Measurements from ENCODE around the gene SMARCA1.

The SMARCA1 gene

GRCh38 chrX:129529685-129530281 lies 6.5 kb upstream of the SMARCA1 start:
- no peak for DNase-seq (ENCODE audit: low spot score)

- no peak for DNase-seq (ENCODE audit: low spot score)
These were observed 2.6 kb upstream of the SMARCA1 start for GRCh38 chrX:129525896-129526295.

GRCh38 chrX:129525162-129525561 lies 1.9 kb upstream of the SMARCA1 start:
- peak; percentile 48 for DNase-seq (ENCODE audit: low spot score)

GRCh38 chrX:129524250-129524850 lies 1.1 kb upstream of the SMARCA1 start:
- DNase-seq (ENCODE audit: low spot score), result no peak

- DNase-seq (ENCODE audit: low spot score), result peak; percentile 49
These were observed 859 bp downstream of the SMARCA1 start for GRCh38 chrX:129522184-129523078.

GRCh38 chrX:129520151-129520550 lies 3.1 kb downstream of the SMARCA1 start:
- no peak for DNase-seq (ENCODE audit: low spot score)

- no peak for DNase-seq (ENCODE audit: low spot score)
These were observed 6.9 kb downstream of the SMARCA1 start for GRCh38 chrX:129516402-129516801.

- no peak for DNase-seq (ENCODE audit: low spot score)
These were observed 10.9 kb downstream of the SMARCA1 start for GRCh38 chrX:129512409-129512808.

GRCh38 chrX:129511689-129512088 lies 11.6 kb downstream of the SMARCA1 start:
- no peak for DNase-seq (ENCODE audit: low spot score)

GRCh38 chrX:129510331-129510730 lies 13.0 kb downstream of the SMARCA1 start:
- no peak for DNase-seq (ENCODE audit: low spot score)

GRCh38 chrX:129497146-129497843 lies 26.0 kb downstream of the SMARCA1 start:
- no peak for DNase-seq (ENCODE audit: low spot score)

GRCh38 chrX:129496625-129497024 lies 26.7 kb downstream of the SMARCA1 start:
- no peak for DNase-seq (ENCODE audit: low spot score)

- no peak for DNase-seq (ENCODE audit: low spot score)
These were observed 27.4 kb downstream of the SMARCA1 start for GRCh38 chrX:129495900-129496299.

- DNase-seq (ENCODE audit: low spot score), result no peak
These were observed 28.4 kb downstream of the SMARCA1 start for GRCh38 chrX:129494887-129495286.

- no peak for DNase-seq (ENCODE audit: low spot score)
These were observed 29.6 kb downstream of the SMARCA1 start for GRCh38 chrX:129493643-129494042.

GRCh38 chrX:129490330-129490729 lies 33.0 kb downstream of the SMARCA1 start:
- no peak for DNase-seq (ENCODE audit: low spot score)

GRCh38 chrX:129488359-129488758 lies 34.9 kb downstream of the SMARCA1 start:
- no peak for DNase-seq (ENCODE audit: low spot score)

- no peak for DNase-seq (ENCODE audit: low spot score)
These were observed 42.4 kb downstream of the SMARCA1 start for GRCh38 chrX:129480889-129481288.

- no peak for DNase-seq (ENCODE audit: low spot score)
These were observed 44.8 kb downstream of the SMARCA1 start for GRCh38 chrX:129478516-129478915.

GRCh38 chrX:129472116-129472515 lies 51.2 kb downstream of the SMARCA1 start:
- no peak for DNase-seq (ENCODE audit: low spot score)

- no peak for DNase-seq (ENCODE audit: low spot score)
These were observed 60.6 kb downstream of the SMARCA1 start for GRCh38 chrX:129462707-129463106.

- no peak for DNase-seq (ENCODE audit: low spot score)
These were observed 61.4 kb downstream of the SMARCA1 start for GRCh38 chrX:129461801-129462456.
